ENCODE measurements around the gene CLPX.

The CLPX gene

DNA sequence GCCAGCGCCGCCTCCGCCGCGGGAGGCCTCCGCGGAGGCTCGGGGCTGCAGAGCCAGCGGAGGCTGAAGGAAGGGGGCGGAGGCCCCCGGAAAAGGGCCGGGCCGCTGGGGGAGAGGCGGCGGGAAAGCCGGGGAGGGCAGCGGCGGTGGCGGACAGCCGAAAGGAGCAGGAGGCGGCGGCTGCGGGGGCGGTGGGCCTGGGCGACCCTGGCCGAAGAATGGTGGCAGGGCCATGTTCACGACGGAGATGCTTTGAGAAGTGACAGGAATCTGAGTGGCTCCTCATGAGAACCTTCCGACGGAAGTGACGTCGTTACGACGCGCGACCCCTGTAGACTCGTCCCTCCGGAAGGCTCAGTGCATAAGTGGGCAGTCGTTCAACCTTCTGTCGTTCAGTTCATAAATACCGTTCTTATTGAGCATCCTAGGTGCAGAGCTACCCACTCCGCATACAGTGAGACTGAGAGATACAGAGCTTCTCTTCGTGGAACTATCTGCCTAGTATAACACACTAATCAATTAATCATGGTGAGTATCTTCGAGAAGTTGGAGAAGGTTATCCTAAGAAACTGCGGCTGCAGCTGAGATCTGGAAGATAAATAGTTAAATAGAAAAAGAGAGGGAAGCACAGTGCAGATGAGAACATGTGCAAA lies 51.5 kb downstream of the CLPX start, which contains the start of gene PDCD7:
PDCD7 (minus strand) TSS at position 261 of the 653 bp plus-strand sequence; CDS start at position 234, 27 bp downstream.
- TF ChIP-seq, protein P1, sequence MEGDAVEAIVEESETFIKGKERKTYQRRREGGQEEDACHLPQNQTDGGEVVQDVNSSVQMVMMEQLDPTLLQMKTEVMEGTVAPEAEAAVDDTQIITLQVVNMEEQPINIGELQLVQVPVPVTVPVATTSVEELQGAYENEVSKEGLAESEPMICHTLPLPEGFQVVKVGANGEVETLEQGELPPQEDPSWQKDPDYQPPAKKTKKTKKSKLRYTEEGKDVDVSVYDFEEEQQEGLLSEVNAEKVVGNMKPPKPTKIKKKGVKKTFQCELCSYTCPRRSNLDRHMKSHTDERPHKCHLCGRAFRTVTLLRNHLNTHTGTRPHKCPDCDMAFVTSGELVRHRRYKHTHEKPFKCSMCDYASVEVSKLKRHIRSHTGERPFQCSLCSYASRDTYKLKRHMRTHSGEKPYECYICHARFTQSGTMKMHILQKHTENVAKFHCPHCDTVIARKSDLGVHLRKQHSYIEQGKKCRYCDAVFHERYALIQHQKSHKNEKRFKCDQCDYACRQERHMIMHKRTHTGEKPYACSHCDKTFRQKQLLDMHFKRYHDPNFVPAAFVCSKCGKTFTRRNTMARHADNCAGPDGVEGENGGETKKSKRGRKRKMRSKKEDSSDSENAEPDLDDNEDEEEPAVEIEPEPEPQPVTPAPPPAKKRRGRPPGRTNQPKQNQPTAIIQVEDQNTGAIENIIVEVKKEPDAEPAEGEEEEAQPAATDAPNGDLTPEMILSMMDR (IDR thresholded peaks at IDR 0.05; ENCODE audit: control insufficient read depth, insufficient read depth, low read depth, low read length, missing control alignments) = no peak
- peak; percentile 55 for DNase-seq (ENCODE audit: low read depth)
- peak within 1 kb of the TSS; percentile 79 for H3K4me3 ChIP-seq (ENCODE audit: control insufficient read depth, low read depth, low read length)

DNA sequence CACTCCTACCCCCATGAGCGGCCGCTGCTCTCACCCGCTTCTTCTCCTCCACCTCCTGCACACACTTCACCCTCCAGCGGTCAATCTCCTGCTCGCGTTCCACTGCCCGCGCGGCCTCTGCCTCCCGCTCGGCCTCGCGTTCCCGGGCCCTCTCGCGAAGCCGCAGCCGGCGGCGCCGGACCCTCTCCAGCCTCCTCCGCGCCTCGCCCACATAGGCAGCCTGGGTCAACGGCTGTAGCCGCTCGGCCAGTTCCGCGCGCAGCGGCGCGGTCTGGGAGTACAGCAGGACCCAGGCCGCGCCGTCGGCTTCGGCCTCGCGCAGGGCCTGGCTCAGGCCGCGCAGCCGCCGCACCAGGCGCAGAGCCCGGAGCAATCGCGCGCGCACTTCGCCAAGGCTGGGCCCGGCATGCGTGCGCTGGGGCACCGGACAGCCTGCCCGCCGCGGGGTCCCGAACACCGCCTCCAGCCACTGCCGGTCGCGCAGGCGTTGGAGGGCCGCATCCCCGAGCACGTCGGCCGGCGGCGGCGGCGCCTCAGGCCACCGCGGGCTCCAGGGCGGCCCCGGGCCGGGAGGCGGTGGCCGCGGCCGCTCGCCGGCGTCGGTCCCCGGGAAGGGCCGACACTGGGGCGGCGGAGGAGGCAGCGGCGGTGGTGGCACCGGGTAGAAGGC lies 52.1 kb downstream of the CLPX start:
- TF ChIP-seq, protein P1 (IDR thresholded peaks at IDR 0.05; ENCODE audit: control insufficient read depth, insufficient read depth, low read depth, low read length, missing control alignments) = no peak
- H3K4me3 ChIP-seq (ENCODE audit: control insufficient read depth, low read depth, low read length) = peak overlapping the region; percentile 79
- DNase-seq (ENCODE audit: low read depth) = no peak

DNA sequence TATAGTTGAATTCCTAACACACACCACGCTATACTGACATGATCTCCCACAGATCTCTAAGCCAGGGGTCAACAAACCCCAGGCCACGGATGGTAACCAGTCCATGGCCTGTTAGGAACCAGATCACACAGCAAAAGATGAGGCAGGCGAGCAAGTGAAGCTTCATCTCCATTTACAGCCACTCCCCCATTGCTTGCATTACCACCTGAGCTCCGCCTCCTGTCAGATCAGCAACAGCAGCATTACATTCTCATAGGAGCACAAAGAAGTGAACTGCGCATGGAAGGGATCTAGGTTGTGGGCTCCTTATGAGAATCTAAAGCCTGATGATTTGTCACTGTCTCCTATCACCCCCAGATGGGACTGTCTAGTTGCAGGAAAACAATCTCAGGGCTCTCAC lies 54.2 kb downstream of the CLPX start:
- TF ChIP-seq, protein P1 (IDR thresholded peaks at IDR 0.05; ENCODE audit: control insufficient read depth, insufficient read depth, low read depth, low read length, missing control alignments) = no peak
- no peak for DNase-seq (ENCODE audit: low read depth)

DNA sequence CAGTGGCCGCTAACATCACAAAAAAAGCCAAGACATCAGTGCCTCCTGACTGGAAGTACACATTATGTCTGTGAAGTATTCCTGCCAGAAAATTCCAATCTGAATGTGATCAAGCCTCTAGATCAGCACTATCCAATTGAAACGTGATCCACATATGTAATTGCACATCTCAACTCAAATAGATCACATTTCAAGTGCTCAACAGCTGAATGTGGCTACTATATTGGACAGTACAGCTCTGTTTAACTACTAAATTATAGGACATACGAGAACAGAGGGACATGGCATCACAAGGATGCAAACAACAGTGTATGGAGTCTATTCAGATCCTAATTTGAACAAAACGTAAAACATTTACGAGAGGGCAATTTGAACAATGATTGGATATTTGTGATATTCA lies 69.6 kb downstream of the CLPX start:
- TF ChIP-seq, protein P1 (IDR thresholded peaks at IDR 0.05; ENCODE audit: control insufficient read depth, insufficient read depth, low read depth, low read length, missing control alignments) = no peak
- DNase-seq (ENCODE audit: low read depth) = no peak
- H3K4me3 ChIP-seq (ENCODE audit: control insufficient read depth, low read depth, low read length) = no peak overlapping the region

More for the DNA sequence above, 54.2 kb downstream of the CLPX start:
- no peak overlapping the region for H3K4me3 ChIP-seq (ENCODE audit: control insufficient read depth, low read depth, low read length)

DNA sequence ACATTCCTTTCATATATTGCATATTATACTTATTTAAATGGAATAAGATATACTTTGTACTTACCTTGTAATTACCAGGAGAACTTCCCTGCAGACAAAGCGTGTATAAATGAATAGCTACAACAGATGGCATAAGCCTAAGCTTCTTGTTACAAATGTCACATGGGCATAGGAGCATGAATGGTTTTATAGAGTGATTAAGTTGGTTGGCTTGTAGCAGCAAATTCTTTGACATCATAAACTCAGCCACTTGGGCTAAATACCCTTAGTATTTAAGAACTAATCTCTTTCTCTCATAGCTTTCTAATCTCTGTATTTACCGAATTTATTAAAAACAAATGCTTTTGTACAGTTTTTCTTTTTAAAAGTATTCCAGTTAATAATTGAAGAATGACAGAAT lies 70.1 kb downstream of the CLPX start, which contains the start of gene UBAP1L:
UBAP1L (minus strand) TSS at position 115 of the 400 bp plus-strand sequence. CDS start 8,985 bp downstream, outside the sequence.
- H3K4me3 ChIP-seq (ENCODE audit: control insufficient read depth, low read depth, low read length) = no peak within 1 kb of the TSS
- DNase-seq (ENCODE audit: low read depth) = no peak
- TF ChIP-seq, protein P1 (IDR thresholded peaks at IDR 0.05; ENCODE audit: control insufficient read depth, insufficient read depth, low read depth, low read length, missing control alignments) = no peak

DNA sequence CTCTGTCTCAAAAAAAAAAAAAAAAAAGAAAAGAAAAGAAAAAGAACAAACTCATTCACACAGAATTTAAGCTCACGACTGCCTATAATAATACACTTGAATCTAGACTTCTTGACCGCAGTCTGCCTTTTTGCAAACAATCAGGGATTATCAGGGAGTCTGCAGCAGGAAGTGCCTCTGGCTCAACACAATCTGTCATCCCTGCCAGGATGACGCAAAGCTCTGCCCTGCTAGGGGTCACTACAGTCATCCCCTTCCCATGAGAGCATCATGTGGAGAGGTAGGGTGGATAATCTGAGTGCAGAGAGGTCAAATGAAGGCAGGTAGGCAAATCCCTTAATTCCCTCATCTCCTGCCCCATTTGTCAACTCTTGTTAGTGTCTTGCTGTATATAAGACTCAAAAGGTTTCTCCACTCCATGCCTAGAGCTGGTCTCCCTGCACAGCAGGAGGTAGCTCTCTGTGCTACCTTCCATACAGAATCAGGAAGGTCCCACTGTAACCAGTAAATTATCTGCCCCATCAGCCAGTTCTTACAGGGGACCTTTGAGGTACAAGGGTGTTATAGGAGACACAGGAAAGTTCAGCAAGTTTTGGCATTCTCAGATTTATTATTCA lies 74.4 kb downstream of the CLPX start:
- TF ChIP-seq, protein P1 (IDR thresholded peaks at IDR 0.05; ENCODE audit: control insufficient read depth, insufficient read depth, low read depth, low read length, missing control alignments) = no peak
- H3K4me3 ChIP-seq (ENCODE audit: control insufficient read depth, low read depth, low read length) = no peak overlapping the region
- DNase-seq (ENCODE audit: low read depth) = no peak

All from AG09309 (cell line).